Caco-2 (cell line): ENCODE results near the gene EDEM2. TPM values are rescaled to one million over a fixed set of nuclear protein-coding genes. Genes with fewer than 3 reads are reported as not detected.

ENCODE experiments used
- BruUV-seq: library from RNA; stranded (reverse); fragments of 400-500 nt; replicated peaks from 2 replicates; lab custom pipeline; 2021; lab: Mats Ljungman, UMichigan
- CTCF ChIA-PET: fragments of 300-600 bp; sonication (Branson Sonifier 250); formaldehyde crosslinking; loops from one replicate; lab custom pipeline; 2022; ENCODE audit warnings: antibody characterized with exemption; lab: Charles Lee
- POLR2A ChIA-PET: fragments of 300-600 bp; sonication (Branson Sonifier 250); formaldehyde crosslinking; loops from one replicate; lab custom pipeline; 2022; ENCODE audit warnings: antibody characterized with exemption; lab: Charles Lee
- DNase-seq, 2 experiments: peaks; one replicate each; pipeline versions ENCODE4 v3.0.0 to v3.0.0-alpha.2; 2020 to 2022
- H3K27me3 ChIP-seq: replicated peaks from 2 replicates; pipeline ENCODE4 v1.6.0; 2011; ENCODE audit warnings: low read length; ENCODE audit not compliant: control insufficient read depth, insufficient read depth
- H3K36me3 ChIP-seq: 2 replicates; pipeline ENCODE4 v1.5.1; 2011; ENCODE audit warnings: low read length; ENCODE audit not compliant: control insufficient read depth, insufficient read depth
- H3K4me1 ChIP-seq: fragments of 250-450 bp; sonication (Bioruptor Pico); 2 replicates; pipeline ENCODE4 v1.5.1; 2020; ENCODE audit warnings: mild to moderate bottlenecking
- H3K4me3 ChIP-seq: 2 replicates; pipeline ENCODE4 v1.5.1; 2011; ENCODE audit warnings: low read depth, mild to moderate bottlenecking, control low read depth, low read length
- H3K9me3 ChIP-seq: fragments of 250-450 bp; sonication (Bioruptor Pico); 2 replicates; pipeline ENCODE4 v1.5.1; 2020; ENCODE audit warnings: mild to moderate bottlenecking, moderate library complexity
- H3K27ac Mint-ChIP-seq: one replicate; pipeline ENCODE4 v1.8.0; 2022; ENCODE audit warnings: mixed read lengths; ENCODE audit not compliant: unreplicated experiment
- H3K27me3 Mint-ChIP-seq: one replicate; pipeline ENCODE4 v1.8.0; 2022; ENCODE audit warnings: mixed read lengths; ENCODE audit not compliant: insufficient read depth, unreplicated experiment
- H3K36me3 Mint-ChIP-seq: one replicate; pipeline ENCODE4 v1.8.0; 2022; ENCODE audit warnings: mild to moderate bottlenecking, mixed read lengths; ENCODE audit not compliant: insufficient read depth, unreplicated experiment
- H3K4me1 Mint-ChIP-seq: one replicate; pipeline ENCODE4 v1.8.0; 2022; ENCODE audit warnings: low read depth, mixed read lengths; ENCODE audit not compliant: unreplicated experiment
- H3K4me3 Mint-ChIP-seq: one replicate; pipeline ENCODE4 v1.8.0; 2022; ENCODE audit warnings: mild to moderate bottlenecking, moderate library complexity, mixed read lengths; ENCODE audit not compliant: unreplicated experiment
- H3K9me3 Mint-ChIP-seq: one replicate; pipeline ENCODE4 v1.8.0; 2022; ENCODE audit warnings: mixed read lengths; ENCODE audit not compliant: unreplicated experiment
- CTCF ChIP-seq, 2 experiments: fragments of 200-600 bp in 1 of 2; IDR thresholded peaks; 1 replicate in 1 of 2; 2 replicates in 1 of 2; pipeline versions ENCODE4 v1.5.1 to v1.8.0; 2011 to 2022; ENCODE audit warnings: antibody characterized with exemption in 1 of 2, control low read depth in 1 of 2, inconsistent platforms in 1 of 2, low read depth in 1 of 2, low read length in 1 of 2, mild to moderate bottlenecking in 1 of 2, moderate library complexity in 1 of 2; ENCODE audit not compliant: insufficient read depth in 1 of 2, severe bottlenecking in 1 of 2, unreplicated experiment in 1 of 2
- intact Hi-C: fragments of 100-400 bp; cut with micrococcal nuclease; formaldehyde crosslinking; loops from one replicate; pipeline ENCODE4 v1.10.0; 2022; ENCODE audit not compliant: unreplicated experiment
- total RNA-seq: library from RNA; stranded (reverse); gene quantifications from 2 replicates; pipeline ENCODE4 v1.2.3, GENCODE V29; 2022

The EDEM2 gene
- total RNA-seq, 1 experiment from 2014 or later, result 41.2 TPM

- POLR2A ChIA-PET, result interaction anchor here (0.8 kb wide), 1 partner anchor 275 kb away, joined by 4 read pairs; the partner anchor contains the start of gene CEP250
- Mint-ChIP-seq H3K9me3 (peaks cover 16% of the 10 kb centered on the region), H3K4me3 (no peak overlapping the region), H3K27me3 (no peaks in the 10 kb centered on the region), H3K36me3 (no peaks in the 10 kb centered on the region), H3K4me1 (peaks cover 33% of the 10 kb centered on the region), H3K27ac (no peak overlapping the region)
- no peak for DNase-seq
- no peak for TF ChIP-seq CTCF (IDR thresholded peaks at IDR 0.05; ENCODE audit: insufficient read depth in 1 of 2, low read depth in 1 of 2, low read length in 1 of 2, severe bottlenecking in 1 of 2, unreplicated experiment in 1 of 2)
- H3K4me3 ChIP-seq, result no peak overlapping the region
- no peaks in the 10 kb centered on the region for H3K36me3 ChIP-seq
- no peaks in the 10 kb centered on the region; the same call in 1 of the 2 replicates for H3K9me3 ChIP-seq
- H3K4me1 ChIP-seq, result peaks cover 26% of the 10 kb centered on the region
- intact Hi-C loops, result no loop called here
- no TSS peak for BruUV-seq
- no peaks in the 10 kb centered on the region for H3K27me3 ChIP-seq
- CTCF ChIA-PET, result interaction anchor here (1.0 to 2.0 kb wide), 2 partner anchors 35 to 84 kb away, joined by 3 to 8 read pairs; no protein-coding TSS in a partner anchor
Observed at GRCh38 chr20:35180266-35180665, 33.1 kb upstream of the EDEM2 start.

- Histone ChIP-seq H3K27me3 (no peaks in the 10 kb centered on the region), H3K4me1 (peaks cover 26% of the 10 kb centered on the region), H3K36me3 (no peaks in the 10 kb centered on the region), H3K4me3 (no peak overlapping the region), H3K9me3 (no peaks in the 10 kb centered on the region; the same call in 1 of the 2 replicates)
- TF ChIP-seq CTCF (IDR thresholded peaks at IDR 0.05; ENCODE audit: insufficient read depth in 1 of 2, low read depth in 1 of 2, low read length in 1 of 2, severe bottlenecking in 1 of 2, unreplicated experiment in 1 of 2), result no peak
- ChIA-PET POLR2A (interaction anchor here (0.8 kb wide), 1 partner anchor 275 kb away, joined by 4 read pairs; the partner anchor contains the start of gene CEP250), CTCF (interaction anchor here (1.0 to 2.0 kb wide), 2 partner anchors 35 to 83 kb away, joined by 3 to 8 read pairs; no protein-coding TSS in a partner anchor)
- Mint-ChIP-seq H3K36me3 (peaks cover 4% of the 10 kb centered on the region), H3K27ac (no peak overlapping the region), H3K27me3 (no peaks in the 10 kb centered on the region), H3K4me3 (no peak overlapping the region), H3K4me1 (peaks cover 35% of the 10 kb centered on the region), H3K9me3 (peaks cover 9% of the 10 kb centered on the region)
- intact Hi-C loops, result no loop called here
- no TSS peak for BruUV-seq
- DNase-seq, result no peak
Observed at GRCh38 chr20:35179292-35180212, 32.4 kb upstream of the EDEM2 start.

- CTCF ChIA-PET, result interaction anchor here (0.6 to 1.6 kb wide), 3 partner anchors 29 to 80 kb away, joined by 3 to 6 read pairs (median 6); partner anchors contain the start of gene EDEM2
- POLR2A ChIA-PET, result no interaction called here
- Mint-ChIP-seq H3K27ac (peak overlapping the region; percentile 9), H3K36me3 (peaks cover 6% of the 10 kb centered on the region), H3K4me3 (no peak overlapping the region), H3K4me1 (peaks cover 57% of the 10 kb centered on the region), H3K27me3 (no peaks in the 10 kb centered on the region), H3K9me3 (no peaks in the 10 kb centered on the region)
- peaks cover 50% of the 10 kb centered on the region for H3K4me1 ChIP-seq
- H3K36me3 ChIP-seq, result no peaks in the 10 kb centered on the region
- TF ChIP-seq CTCF (IDR thresholded peaks at IDR 0.05; ENCODE audit: insufficient read depth in 1 of 2, low read depth in 1 of 2, low read length in 1 of 2, severe bottlenecking in 1 of 2, unreplicated experiment in 1 of 2), result no peak
- DNase-seq, result no peak
- no peak overlapping the region for H3K4me3 ChIP-seq
- no peaks in the 10 kb centered on the region for H3K27me3 ChIP-seq
- intact Hi-C loops, result no loop called here
- no TSS peak for BruUV-seq
- no peaks in the 10 kb centered on the region for H3K9me3 ChIP-seq
Observed at GRCh38 chr20:35176132-35176531, 29.0 kb upstream of the EDEM2 start.
